NCI-H524 (cell line): ENCODE data around the gene NLGN4X.
"Not testable (repeated sequence)": the region's sequence is repeated elsewhere in the genome, so short reads cannot be mapped to it uniquely, and the experiment has no call there.

Experiments used
- DNase-seq, 2 experiments: peaks; one replicate each; lab custom pipeline; 2025; lab: John Stamatoyannopoulos, UW

NLGN4X gene

DNA sequence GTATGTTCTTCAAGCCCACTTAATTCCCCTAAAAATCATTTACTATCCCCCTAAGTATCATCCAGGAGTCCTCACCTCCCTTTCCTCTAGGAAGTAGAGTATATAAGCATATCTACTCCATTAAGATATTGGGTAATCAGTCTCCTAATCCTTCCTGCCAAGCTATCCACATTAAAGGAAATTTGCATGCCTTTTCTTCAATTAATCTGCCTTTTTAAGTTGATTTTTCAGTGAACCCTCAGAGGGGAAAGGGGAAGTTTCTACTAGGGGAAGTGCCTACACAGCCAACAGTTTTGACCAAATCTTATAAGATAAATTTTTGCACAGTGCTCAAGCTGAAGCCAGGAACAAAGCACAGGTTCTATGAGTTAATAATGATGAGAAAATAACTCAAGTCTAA lies 222.8 kb downstream of the NLGN4X start:
- DNase-seq: no peak

DNA sequence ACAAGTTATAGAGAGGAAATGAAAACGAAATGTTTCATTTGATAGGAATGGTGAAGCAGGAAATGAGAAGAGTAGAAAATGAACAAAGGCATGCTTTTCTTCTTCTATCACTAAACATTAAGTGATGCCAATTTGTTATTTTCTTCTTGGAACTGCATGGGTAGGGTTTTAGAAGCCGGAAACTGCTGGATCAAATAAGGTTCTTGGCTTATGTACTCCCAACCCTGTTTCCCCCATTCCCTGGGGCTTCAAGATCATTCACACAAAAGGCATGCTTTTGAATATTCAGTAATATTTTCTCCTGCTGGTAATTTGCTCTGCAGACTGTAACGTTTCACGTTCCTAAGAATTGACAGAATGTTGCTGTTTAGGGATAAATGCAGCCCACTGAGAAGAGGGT lies 224.1 kb downstream of the NLGN4X start:
- no peak for DNase-seq

DNA sequence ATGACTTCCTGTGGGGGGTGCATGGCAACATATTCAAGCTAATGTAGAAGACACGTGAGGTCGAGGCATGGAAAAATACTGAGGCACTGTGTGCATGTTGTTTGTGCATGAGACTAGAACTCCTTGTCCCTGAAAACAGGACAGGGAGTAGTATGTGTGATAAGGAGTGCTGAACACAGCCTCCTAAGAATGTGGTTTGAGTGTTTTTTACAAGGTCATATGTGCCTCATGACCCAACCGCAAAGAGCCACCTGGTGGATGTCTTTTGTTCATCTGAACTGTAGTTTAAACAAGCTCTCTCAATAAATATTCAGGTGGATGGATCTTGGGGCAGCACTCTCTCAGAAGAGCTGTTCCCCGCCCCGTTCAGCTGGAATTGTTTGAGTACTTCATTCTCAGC lies 226.6 kb downstream of the NLGN4X start:
- no peak for DNase-seq

DNA sequence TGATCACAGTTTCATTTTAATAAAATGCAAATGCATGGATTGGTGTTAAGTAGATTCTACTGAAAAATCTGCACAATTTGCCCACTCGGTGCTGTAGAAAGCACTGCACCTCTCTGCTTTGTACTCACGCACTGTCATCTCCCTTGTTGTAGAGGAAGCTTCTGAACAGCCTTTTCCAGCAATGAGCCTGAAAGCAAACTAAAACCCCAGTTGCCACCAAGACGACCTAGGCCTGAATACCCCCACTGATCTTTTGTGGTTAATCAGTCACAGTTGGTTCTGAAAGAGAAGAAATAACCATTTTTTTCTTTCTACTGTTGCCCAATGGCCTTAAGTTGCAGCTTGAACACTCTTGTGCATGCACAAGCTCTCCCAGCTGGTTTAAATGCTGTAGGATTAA lies 229.8 kb downstream of the NLGN4X start:
- DNase-seq: no peak

DNA sequence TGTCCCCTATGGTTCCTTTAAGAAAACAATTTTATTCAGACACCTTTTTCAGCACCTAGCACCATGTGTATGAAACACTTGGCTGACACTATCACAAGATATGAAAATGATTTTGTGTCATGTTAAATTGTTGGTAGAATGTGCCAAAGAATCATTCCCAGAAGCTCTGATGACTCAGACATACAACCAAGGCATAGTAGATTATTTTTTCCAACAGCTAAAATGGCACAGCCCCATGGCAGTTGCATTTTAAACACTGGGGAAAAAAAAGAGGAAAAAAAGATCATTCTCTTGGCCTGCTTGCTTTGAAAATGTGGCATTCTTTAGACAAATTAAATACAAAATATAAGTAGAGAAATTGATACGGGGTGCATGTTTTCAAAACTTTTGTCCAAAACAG lies 230.2 kb downstream of the NLGN4X start:
- DNase-seq: no peak

DNA sequence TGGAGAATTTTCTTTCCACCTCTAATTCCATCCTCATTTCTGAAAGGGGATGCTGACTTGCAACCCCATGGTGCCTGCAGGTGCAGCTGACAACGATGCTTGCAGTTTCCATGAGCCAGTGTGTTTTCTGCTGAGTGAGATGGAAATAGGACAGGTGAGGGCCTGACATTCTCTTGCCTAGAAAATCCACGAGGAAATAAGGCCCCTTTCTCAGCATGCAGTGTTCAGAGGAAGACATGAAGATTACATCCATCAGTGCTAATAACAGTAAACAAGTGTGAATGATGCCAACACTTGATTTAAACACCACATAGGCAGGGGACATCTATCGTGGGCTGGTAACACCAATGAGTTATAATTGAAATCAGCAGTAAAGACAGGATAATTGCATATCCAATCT lies 237.3 kb downstream of the NLGN4X start:
- DNase-seq: no peak

DNA sequence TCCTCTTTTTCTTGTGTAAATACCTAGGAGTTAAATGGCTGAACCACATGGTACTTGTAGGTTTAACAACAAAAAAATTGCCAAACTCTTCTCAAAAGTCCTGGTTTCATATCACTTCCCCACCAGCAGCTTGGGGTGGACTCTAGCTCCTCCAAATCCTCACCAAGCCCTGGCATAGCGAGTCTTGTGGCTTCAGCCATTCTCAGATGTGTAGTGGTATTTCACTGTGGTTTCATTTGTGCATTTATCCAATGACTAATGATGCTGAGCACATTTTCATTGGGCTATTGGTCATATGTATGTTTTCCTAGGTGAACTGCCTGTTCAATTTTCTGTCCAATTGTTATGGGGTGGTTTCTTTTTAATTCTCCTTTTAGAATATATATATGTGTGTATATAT lies 249.3 kb downstream of the NLGN4X start:
- no peak for DNase-seq

DNA sequence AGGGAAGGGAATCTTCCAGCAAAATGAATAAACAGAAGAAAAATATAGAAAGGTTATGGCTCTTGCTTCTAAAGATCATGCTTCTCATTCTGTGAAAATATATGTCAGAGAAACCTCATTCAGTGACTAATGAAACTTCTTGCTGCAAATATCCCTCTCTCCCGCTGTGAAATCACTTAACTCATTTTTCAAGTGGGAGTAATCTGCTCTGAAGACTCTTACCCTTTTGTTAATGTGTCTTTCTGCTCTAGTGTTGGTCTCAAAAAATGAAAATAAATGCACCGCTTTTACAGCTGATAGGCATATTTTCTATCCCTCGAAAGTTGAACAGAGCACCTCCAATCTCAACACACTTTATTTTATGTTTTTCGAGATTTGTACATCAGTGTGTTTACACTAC lies 252.3 kb downstream of the NLGN4X start:
- DNase-seq: peak; percentile 41 to 76

DNA sequence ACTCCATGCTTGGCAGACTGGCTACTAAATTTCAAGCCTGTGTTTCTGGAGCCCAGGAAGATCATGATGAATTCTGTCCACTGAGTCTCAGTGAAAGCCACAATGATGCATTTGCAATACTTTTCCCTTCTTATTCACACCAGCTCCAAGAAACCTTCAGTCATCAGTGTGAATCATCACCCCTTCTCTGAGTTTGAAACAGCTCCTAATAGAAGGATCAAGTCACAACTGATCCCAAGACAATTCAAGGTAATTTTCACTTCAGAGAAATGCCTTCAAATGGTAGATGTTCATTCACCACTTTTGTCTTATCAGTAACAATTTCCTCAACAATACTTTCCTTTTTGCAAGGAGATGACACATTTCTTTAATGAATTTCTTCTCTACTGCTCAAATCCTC lies 257.4 kb downstream of the NLGN4X start:
- DNase-seq: no peak

DNA sequence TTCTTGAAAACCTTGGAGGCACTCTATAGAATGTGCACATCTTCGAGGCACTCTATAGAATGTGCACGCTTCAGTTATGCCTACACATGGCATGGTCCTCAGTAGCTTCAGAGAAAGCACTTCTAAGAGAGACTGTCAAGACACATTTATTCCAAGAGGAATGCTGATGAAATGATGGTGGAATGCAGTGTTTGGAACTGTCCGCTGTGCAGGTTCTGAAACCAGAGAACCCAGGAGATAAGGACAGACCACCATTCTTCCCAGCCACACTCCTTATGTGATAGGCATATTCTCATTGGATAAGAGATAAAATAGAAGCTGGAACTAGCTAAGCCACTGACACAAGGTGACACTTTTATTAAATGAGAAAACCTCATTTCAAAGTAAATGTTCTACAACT lies 263.3 kb downstream of the NLGN4X start:
- no peak for DNase-seq

DNA sequence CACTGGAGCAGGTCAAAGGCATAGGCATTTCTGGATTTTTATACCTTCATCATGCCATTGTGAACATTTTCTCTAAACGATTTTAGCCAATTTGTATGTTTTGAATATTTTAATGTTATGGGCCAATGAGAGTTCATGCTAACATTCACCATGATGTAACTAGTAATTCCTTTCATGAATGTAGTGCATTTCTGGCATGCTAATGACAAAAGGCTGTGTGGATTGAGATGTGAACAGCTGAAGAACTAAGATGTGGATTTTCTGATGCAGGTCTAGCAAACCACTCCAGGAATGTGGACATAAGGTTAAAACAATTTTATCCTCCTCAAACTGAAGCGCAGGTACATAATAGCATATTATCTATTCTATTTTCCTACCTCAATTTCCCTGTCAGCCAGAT lies 269.4 kb downstream of the NLGN4X start:
- no peak for DNase-seq

DNA sequence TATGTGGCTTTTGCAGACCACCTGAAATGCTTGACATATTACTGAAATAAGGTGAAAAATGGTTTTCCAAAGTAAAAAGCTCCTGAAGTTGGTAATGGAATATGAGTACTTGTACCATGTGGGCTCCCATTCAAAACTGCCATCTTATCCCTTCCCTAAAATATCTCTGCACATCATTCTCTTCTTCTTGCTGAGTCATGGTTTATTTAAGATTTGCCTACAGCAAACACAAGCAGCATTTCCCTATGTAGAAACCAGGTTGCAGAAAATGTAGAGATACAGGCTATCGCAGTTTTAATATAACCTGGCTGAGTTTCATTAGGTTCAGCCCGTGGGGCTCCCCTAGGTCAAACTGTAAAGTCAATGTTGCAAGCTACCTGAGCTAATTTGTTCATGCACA lies 270.1 kb downstream of the NLGN4X start:
- DNase-seq: no peak

DNA sequence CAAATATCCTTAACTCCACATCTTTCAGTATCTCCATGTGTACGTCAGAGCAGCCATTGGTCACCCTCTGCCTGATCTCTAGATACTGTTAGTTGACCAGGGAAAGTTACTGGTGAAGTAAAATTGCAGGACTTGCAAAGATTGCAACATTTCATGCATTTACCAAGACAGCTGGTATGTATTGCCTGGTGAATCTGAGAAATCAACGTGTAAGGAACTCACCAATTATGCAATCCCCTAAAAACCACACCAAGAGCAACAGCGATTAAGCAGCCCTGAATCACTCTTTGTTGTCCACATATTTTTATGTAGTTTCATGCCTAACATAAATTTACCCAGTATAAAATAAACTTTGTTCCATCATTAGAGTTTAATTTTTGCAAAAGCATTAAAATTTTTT lies 271.2 kb downstream of the NLGN4X start:
- no peak for DNase-seq

DNA sequence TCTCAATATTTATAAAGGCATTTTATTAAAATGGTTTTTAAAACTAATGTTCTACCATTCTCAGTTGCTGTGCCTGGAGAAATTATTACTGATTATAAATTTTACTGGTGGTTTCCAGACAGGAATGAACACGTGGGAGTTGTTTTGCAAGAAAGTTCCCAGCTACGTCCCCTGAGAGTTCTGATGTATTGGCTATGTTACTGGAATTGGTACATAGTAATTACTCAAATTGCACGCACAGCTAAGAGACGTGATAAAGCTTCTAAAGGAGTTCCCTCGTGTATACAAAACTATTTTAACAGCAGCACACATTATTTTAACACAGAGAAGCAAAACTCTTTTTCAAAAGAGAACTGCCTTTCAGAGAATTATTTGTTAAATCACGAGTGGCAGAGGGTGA lies 292.2 kb downstream of the NLGN4X start:
- DNase-seq: no peak

DNA sequence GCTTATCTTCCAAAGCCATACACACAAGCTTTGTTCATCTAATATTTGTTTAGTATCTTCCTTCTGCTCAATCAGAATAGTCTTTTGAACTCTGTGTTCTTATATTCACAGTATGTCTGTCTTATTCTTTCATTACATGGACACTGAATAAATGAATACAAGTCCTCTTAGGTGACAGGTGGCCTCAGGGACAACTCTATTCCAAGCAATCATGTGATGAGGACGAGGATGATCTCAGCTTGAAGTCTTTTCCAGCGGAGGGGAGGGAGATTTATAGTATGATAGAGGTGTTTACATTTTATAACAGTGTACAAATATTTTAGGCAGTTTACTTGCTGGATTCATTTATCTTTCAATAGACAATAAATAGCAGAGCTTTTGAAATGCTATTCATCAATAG lies 300.4 kb downstream of the NLGN4X start:
- no peak for DNase-seq

DNA sequence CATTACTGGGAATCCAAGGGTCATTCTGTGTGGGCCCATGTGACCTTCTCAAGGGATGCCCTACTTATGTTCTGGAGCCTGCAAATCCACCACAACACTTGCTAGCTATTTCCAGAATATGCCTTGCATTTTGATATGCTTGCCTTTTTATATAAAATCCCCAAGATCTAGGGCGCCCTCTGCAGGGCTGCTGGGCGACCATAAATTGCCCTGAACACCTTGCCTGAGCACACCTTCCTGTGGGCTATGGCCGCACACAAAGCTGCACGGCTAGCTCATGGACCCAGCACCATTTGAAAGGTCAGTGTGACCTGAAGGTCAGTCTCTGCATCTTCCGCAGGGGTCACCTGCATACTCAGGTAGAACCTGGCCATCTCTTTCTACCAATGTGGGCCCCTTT lies 311.7 kb downstream of the NLGN4X start:
- no peak for DNase-seq

DNA sequence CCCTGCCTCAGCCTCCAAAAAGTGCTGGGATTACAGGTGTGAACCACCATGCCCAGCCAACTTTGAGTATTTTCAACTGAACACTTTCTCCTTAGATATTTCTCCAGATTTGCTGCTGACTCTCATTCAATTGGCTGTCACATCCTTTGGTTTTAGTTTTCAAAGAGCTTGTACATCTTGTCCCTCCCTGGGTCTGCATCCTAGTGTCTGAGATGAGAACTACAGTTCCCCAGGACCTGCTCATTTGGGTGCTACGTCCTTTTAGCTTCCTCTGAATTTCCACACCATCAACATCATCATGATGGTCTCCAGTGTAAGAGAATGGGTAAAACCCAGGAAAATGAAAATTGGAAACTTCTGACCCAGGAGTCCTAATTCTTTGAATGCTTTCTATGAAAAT lies 312.9 kb downstream of the NLGN4X start:
- DNase-seq: no peak

DNA sequence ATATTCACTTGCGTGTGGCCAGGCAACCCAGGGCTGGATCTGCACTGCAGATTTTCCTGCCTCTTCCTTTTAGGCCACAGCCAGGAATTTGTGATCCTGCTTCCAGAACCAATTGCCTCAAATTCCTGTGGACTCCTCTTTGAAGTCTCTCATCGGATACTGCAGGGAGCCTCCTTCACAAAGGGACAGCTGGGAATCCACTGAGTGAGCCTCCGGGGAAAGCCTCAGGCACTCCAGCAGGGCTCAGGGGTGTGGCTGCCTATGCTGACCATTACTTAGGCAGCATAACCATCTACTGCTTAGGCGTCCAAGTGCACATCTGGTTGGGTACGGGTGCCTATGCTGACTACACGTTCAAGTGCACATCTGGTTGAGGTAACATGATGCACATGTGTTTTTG lies 321.5 kb downstream of the NLGN4X start:
- DNase-seq: no peak

DNA sequence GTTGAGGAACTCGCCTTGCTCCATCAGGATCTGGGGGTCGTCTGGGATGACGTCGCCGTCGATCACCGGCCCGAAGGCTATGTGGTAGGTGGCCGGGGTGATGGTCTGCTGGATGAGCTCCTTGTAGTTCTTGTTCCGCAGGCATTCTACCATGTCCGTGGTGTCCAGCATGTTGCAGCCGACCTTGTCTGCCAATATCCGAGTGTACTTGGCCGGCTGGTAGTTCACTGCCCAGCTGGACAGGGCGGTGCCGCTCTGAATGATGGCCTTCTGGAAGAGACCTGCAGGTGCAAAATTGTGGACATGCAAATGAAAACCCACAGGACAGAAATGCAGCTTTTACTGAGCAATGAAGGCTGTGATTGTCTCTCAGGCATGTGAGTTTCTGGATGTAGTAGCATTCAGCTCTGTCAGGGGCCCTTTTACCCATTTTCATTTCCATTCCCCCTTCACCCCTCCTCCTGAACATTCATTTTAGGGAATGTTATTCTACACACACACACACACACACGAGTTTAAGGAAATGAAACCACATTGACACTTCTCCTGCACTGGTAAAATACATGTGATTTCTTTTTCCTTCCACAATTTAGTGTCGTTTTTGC lies 325.0 kb downstream of the NLGN4X start:
- DNase-seq: not testable (repeated sequence)

DNA sequence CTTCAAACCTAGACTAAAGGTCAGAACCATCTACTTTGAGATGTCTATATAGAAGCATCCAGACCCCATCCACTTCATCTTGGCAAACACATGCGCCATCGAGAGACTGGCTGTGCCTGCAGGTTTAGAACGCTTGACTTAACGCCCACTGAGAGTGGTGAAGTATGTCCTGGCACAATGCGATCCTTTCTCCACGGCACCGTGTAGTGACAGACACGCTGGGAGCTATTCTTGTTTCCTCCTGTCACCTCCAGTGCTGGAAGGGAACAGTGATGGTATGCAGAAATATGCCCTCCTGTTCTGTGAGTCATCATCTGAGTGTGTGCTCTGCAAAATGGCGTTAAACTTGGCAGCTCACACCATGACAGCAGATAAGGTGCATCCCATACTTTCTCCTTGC lies 330.2 kb downstream of the NLGN4X start:
- no peak for DNase-seq

DNA sequence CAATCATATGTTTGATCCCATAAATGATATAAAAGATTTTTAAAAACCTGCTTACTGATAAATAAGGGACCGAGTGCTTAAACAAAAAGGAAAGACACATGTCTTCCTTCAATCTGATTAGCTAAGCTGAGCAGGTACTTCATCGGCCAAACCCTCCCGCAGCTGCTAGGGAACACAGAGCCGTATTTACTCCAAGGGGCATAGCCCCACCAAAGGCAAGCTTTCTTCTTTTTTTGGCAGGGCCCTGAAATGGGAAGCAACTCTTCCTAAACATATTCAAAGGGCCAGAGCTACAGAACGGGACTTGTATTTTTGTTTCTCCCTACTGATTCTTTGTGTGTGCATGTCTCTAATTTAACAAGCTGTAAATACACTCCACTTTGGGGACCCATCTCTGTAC lies 337.3 kb downstream of the NLGN4X start:
- DNase-seq: no peak

DNA sequence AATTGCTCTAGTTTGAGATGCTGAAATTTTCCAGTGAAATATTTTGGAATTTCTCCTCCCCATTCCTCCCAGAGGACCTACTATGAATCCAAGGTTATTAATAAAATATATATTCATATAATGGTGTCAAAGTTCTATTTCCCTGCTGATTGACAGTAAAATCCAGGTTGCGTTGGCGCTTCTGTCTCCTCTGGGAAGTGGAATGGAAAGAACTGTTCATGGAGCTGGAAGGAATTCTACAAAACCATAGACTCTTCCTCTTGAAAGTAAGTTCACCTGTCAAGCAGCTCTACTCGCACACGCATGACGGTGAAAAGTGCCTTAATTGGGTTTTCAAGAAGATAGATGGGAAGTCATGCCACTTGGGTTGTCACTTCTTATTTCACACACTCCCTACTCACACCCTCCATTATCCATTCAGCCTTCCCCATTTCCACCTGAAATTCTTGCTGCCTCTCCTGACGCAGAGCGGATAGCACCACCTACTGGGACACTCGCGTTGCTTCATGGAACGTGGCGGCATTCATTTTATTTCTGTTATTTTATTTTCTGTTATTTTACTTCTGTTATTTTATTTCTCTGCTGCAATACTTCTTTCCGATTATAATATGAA lies 351.6 kb downstream of the NLGN4X start:
- peak; percentile 45 to 51 for DNase-seq

DNA sequence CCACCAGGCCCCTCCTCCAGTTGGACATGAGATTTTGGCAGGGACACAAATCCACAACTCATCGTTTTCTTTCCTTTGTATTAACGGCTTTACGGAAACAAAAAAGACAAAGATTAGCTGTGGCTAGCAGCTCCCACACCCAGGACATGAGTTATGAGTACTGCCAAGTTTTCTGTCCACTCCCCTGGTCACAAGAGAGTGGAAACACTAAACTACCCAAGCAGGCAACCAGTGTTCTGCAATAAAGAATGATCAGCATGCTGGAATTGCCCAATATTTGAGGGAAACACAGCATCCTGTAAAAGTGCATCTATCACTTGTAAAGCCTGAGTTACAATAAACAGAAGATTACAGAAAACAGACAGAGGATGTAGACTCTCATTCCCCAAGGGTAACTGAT lies 358.4 kb downstream of the NLGN4X start:
- DNase-seq: no peak

DNA sequence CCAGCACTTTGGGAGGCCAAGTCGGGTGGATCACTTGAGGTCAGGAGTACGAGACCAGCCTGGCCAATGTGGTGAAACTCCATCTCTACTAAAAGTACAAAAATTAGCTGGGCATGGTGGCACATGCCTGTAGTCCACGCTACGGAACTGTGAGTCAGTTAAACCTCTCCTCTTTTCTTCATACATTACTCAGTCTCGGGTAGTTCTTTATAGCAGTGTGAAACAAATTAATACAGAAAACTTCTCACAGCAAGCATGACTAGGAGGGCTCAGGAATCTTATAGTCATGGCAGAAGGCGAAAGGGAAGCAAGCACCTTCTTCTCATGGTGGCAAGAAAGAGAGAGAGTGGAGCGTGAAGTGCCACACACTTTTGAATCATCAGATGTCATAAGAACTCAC lies 358.9 kb downstream of the NLGN4X start:
- no peak for DNase-seq
